ENCODE data around the gene PRRC2A.

PRRC2A gene

GRCh38 chr6:31654574-31655348, 34.2 kb downstream of the PRRC2A start:
- no peak for DNase-seq

DNA sequence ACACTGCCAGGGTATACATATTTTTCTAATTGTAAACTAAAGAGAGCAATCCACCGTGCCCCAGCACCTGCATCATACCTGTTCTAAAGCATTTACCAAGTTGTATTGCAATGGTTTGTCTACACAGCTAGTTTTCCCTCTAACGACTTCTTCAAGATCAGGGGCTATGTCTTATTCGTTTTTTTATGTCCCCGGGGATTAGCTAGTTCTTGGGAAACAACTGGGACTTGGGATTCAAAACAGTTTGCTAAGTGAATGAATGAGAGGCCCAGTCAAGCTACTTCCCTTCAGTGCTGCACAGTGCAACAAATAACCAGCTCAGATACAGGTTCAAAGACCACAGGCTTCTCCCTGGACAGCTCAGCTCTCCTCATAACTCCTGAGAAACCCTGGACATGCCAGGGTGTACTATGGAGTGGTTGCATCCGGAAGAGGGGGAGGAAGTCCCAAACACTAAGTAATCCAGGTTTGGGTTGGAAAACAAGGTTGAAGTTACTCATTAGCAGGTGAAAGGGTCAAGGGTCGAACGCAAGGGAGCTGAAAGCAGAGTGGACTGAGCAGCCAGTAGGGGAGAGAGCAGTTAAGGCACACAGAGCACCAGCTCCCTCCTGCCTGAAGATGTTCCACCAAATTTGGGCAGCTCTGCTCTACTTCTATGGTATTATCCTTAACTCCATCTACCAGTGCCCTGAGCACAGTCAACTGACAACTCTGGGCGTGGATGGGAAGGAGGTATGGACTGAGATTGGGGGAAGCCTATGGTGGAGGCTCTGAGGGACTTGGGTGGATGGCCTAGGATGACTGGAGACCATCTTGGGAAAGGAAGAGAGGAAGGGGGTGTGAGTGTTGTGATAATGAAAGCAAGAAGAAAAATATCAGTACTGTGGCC, 35.1 kb downstream of the PRRC2A start, which contains the start of gene APOM:
APOM (plus strand) TSS at position 546 of the 889 bp plus-strand sequence; CDS start at position 619, 73 bp downstream.
- no peak for DNase-seq

- no peak for DNase-seq
Observed at GRCh38 chr6:31657406-31658157, 37.1 kb downstream of the PRRC2A start.

DNA sequence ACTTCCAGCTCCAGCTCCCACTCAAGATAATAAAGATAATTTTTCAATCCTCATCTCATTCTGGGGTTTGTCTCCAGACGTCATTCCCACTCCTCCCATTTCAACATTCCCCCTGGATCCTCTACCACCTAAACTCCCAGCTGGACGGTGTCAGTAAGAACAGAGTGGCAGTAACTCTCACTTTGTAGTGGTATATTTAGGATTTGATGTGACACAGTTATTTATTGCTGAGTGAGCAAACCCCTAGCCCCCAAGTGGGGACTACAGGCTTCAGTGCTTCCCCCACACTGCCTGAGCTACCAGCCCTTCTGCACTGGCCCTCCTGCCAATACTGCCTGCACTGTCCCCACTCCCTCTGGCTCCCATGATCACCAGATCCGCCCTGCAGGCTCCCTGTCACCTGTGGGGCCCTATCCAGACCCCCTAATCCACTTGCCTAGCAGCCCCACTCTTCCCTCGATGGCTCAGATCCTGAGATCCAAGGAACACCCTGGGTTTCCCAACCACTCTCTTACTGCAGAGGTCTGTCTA, 37.7 kb downstream of the PRRC2A start:
- DNase-seq, result no peak

DNA sequence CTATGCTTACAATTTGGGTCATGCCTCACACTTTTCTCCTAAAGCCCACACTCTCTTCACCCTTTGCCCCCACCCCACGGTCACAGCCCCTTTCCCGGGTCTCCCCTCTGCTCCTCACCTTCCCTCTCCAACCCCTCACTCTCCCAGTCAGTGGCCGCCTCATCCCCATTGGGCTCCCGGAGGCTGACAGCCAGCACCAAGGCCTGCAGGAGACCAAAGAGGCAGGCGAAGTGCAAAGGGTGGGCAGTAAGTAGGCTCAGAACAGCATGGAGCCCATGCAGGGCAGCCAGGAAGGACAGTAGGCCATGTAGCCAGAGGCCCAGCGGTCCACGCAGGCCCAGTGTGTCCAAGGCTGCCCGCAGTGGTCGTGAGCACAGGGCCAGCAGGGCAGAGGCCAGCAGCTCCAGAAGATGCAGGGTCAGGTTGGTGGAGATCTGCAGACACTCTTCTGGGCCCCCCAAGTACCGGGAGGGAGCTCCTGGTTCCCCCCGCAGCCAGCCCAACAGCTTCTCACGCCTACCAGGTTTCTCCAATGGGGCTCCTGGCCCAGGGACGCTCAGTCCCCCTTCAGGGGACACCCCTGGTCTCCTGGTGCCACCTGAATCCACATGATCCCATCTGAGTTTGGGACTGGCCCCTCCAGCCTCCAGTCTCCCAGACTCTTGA, 38.6 kb downstream of the PRRC2A start:
- no peak for DNase-seq

GRCh38 chr6:31659649-31660380, 39.3 kb downstream of the PRRC2A start:
- no peak for DNase-seq

DNA sequence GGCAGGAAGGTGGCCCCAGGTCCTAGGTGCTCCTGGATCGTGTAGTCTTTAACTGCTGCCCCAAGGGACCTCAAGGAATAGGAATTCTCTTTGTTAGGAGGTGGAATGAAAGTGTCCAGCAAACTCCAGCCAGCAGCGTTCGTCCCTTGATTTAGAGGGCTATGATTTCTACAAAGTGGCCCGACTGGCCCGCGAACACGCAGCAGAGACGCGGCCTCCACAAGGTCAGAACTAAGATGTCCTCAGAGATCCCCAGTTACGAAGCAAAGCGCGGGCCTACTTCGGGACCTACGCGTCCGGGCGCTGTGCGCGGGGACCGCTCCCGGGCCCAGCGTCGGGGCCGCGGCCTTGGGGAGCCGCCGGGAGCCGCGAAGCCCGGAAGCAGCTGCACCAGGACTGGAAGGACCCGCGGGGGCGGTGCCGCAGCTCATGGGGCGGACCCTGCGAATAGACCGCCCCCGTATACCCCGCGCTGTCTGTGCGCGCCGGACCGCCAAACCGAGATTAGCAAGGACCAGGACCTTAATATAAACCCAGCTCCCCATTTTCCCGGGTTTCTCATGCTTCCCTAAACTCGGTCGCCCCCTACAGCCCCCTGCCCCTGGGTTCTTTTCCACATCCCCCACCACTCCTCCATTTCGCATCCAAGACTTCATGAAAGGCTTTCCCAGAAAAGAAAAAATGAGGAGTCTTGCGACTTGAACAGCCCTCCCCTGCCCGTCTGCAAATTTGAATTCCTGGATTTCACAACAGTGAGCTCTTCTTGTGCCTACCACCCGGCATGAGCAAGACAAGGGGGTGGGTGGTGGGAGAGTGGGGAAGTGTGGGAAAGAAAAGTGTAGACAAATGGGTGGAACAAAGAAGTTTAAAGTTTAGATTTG, 40.1 kb downstream of the PRRC2A start, which contains the start of gene C6orf47:
C6orf47 (minus strand) TSS at position 398 of the 881 bp plus-strand sequence. CDS start 831 bp downstream, outside the sequence.
- peak; percentile 67 for DNase-seq

DNA sequence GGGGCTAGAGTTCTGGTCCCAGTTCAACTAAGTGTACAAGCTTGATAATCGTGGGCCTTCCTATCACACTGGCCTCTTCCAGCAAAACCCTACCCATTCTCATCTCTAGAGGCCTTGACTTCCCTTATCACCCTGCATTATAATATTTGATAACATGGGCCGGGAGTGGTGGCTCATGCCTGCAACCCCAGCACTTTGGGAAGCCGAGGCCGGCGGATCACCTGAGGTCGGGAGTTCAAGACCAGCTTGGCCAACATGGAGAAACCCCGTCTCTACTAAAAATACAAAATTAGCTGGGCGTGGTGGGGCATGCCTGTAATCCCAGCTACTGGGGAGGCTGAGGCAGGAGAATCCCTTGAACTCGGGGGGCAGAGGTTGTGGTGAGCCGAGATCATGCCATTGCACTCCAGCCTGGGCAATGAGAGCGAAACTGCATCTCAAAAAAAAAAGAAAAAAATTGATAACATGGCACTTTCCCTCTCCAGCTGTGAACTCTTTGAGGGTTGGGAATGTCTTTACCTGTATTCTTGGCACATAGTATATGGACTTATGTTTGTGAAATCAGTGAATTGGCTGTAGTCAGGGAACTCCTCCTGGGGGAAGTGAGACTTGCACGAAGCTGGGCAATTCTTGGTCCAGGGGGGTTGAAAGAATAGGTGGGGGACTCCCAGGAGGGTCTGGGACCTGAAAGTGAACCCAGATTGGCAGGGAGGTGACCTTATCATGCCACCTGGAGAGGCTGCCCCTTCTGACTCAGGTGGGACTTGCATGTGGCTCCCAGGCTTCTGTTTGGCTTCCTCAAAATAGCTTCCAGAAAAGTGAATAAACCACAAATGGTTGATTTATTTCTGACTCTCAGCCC, 41.0 kb downstream of the PRRC2A start:
- DNase-seq, result no peak

GRCh38 chr6:31662124-31662723, 41.7 kb downstream of the PRRC2A start:
- no peak for DNase-seq

- no peak for DNase-seq
Observed at GRCh38 chr6:31663126-31663960, 42.8 kb downstream of the PRRC2A start.

DNA sequence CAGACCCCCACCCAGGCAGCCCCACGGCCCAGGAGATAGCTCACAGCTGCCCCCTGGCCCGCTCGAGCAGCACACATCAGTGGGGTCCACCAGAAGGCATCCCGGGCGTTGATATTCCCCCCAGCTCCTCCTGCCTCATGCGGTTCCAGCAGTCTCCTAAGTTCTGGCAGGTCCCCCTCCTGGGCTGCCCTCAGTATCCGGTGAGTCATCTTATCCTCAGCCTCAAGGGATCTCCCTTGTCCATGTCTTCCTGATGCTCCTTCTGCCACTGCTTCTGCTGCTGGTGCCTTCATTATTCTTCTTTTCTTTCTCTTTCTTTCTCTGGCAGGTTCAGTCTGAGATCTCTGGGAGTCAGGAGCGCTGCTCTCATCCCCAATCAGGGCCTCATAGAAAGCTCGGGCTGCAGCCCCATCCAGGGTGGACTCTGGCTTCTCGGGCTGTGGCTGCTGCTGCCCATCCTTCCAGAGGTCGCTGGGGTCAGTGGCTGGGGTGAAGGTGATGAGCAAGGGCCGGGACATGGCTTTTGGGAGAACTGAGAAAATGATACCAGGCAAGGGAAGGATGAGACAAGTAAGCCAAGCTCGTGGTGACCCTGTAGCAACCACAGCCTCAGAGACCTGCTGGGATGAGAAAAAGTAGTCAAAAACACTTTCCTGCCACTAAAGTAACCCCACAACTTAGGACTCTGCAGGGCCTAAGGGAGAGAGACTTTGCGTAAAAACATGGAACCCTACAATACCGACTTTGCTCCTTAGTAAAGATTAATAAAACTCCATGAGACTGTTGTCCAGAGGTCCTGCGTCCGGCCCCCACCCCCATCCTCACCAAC, 43.7 kb downstream of the PRRC2A start:
- no peak for DNase-seq

DNA sequence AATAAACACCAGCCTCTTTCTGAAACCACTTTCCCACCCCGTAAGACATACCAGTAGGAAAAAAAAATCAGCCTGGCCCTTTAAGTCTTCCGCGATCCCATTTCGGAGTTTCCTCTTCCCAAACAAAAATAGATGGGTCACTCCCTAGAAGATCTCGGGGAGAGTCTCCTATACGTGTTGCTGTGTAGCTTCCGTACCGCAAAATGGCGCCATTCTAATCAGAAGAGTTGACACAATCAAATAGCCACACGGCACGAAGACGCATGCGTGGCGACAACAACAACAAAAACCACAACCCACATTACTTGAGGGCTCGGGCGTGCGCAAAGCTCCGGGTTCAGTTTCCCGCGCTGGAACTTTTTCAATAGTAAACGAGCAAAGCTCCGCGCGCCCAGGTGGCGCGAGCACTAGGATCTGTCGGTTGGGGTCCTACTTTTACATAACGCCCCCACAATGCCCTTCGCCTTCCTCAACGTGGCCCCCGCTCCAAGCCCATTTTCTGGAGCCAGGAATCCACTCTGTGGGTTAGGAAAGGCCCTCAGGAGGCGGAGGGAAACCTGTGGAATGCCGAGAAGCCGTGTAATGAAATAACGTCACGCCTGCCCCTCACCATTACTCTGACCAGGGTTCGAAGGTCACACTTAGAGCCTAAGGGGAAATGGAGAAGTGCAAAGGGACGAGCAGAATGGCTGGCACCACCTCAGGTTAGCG, 44.4 kb downstream of the PRRC2A start, which contains the start of gene GPANK1:
GPANK1 (minus strand) TSS at position 208 of the 711 bp plus-strand sequence. CDS start 519 bp downstream, outside the sequence.
- DNase-seq, result peak; percentile 83

- DNase-seq, result peak; percentile 98
Observed at GRCh38 chr6:31665501-31666336, 45.2 kb downstream of the PRRC2A start, which contains the start of gene CSNK2B. Gene CSNK2B, plus strand, starts transcription at chr6:31666080. Its CDS starts 752 bp downstream, at chr6:31666832.

DNA sequence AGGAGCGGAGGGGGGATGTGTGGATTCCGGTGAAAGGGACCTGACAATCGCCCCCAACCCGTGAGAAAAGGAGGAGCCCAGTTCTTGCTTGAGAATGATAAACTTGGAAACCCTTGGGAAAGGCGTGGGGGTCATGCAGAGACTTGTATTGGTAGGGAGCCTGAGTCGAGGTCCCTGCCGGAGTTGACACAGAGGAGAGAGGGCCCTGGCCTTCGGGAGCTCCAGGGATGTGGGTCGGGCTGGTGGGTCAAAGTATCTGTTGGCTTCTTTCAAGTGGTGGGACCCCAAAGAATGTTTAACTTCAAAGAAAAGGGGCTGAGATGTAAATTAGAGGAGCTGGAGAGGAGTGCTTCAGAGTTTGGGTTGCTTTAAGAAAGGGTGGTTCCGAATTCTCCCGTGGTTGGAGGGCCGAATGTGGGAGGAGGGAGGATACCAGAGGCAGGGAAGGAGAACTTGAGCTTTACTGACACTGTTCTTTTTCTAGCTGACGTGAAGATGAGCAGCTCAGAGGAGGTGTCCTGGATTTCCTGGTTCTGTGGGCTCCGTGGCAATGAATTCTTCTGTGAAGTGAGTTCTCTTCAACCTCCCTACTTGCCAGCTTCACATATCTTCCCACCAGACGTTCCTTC, 45.9 kb downstream of the PRRC2A start:
- DNase-seq, result no peak

Measured in activated CD4-positive, alpha-beta T cell treated with anti-CD3 and anti-CD28 coated beads for 1 hour (primary cell).